ENCODE measurements around the gene CYP46A1.

The CYP46A1 gene

GRCh38 chr14:99674776-99675381, 9.2 kb upstream of the CYP46A1 start:
- DNase-seq, result no peak

GRCh38 chr14:99675382-99675835, 8.7 kb upstream of the CYP46A1 start:
- DNase-seq, result no peak

GRCh38 chr14:99675951-99676350, 8.1 kb upstream of the CYP46A1 start:
- DNase-seq, result no peak

- no peak for DNase-seq
Measured at GRCh38 chr14:99676657-99677056, 7.4 kb upstream of the CYP46A1 start.

GRCh38 chr14:99677231-99678140, 6.6 kb upstream of the CYP46A1 start:
- no peak for DNase-seq

- DNase-seq, result no peak
Measured at GRCh38 chr14:99678198-99678597, 5.9 kb upstream of the CYP46A1 start.

GRCh38 chr14:99679111-99679510, 5.0 kb upstream of the CYP46A1 start:
- DNase-seq, result no peak

GRCh38 chr14:99679543-99679942, 4.6 kb upstream of the CYP46A1 start:
- no peak for DNase-seq

- no peak for DNase-seq
Measured at GRCh38 chr14:99679996-99680395, 4.1 kb upstream of the CYP46A1 start.

GRCh38 chr14:99681101-99681831, 2.8 kb upstream of the CYP46A1 start:
- no peak for DNase-seq

- DNase-seq, result no peak
Measured at GRCh38 chr14:99681832-99682148, 2.3 kb upstream of the CYP46A1 start.

- peak in 12 of 14 donors; percentile 12 to 83 (median 53) for DNase-seq
Measured at GRCh38 chr14:99682809-99683618, 1.1 kb upstream of the CYP46A1 start.

GRCh38 chr14:99684410-99684934, 374 bp downstream of the CYP46A1 start:
- DNase-seq, result no peak

- no peak for DNase-seq
Measured at GRCh38 chr14:99685151-99685591, 1.1 kb downstream of the CYP46A1 start.

- no peak for DNase-seq
Measured at GRCh38 chr14:99685596-99685995, 1.5 kb downstream of the CYP46A1 start.

GRCh38 chr14:99686557-99687283, 2.6 kb downstream of the CYP46A1 start:
- no peak for DNase-seq

- no peak for DNase-seq
Measured at GRCh38 chr14:99687284-99688209, 3.4 kb downstream of the CYP46A1 start.

GRCh38 chr14:99688210-99688581, 4.1 kb downstream of the CYP46A1 start:
- DNase-seq, result no peak

GRCh38 chr14:99688629-99689028, 4.5 kb downstream of the CYP46A1 start:
- DNase-seq, result no peak
